Measurements from ENCODE around the gene PIK3R3.

PIK3R3 gene

DNA sequence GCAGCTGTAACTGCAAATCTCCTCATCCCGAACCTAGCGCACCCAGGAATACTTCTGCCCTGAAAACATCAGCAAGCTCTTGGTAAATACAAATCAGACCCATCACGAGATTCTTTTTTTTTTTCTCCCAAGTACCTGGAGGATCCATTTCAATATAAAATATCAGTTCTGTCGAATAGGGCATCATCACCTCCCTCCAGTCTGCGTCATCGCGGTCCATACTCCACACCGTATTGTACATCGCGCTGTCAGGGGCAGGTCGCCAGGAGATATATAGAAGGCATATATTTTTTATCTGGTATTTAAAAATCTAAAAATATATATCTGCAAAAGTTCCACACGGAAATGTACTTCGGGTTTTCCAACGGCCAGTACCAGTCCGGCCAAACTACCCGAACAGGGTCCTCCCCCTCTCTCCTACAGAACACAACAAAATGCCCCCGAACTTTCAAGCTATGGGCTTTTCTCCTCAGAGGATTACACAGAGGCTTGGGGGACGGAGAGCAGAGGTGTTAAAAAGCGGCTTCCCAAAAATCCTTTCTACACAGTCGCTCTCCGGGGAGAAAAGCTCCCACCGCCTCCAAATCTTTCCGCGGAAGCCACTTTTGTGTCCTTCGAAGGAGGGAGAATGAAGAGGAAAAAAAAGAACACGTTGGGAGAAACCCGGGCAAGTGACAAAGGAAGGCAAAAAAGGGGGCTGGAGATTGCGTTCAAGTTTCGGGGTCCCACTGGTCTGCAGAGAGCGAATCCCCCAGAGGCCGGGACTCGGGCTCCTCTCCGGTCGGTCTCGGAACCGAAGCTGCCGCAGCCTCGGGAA, 509 bp downstream of the PIK3R3 start:
- Histone ChIP-seq H3K9ac (peak overlapping the region; percentile 79), H3K79me2 (ENCODE audit: insufficient read depth, low read depth) (no peaks in the 10 kb centered on the region), H3K27ac (peak overlapping the region; percentile 83), H2AFZ (ENCODE audit: low read depth) (peak overlapping the region; percentile 72), H3K36me3 (ENCODE audit: insufficient read depth) (no peaks in the 10 kb centered on the region), H3K4me1 (ENCODE audit: low read depth, poor library complexity, severe bottlenecking) (peaks cover 43% of the 10 kb centered on the region), H3K4me3 (IDR thresholded peaks at IDR 0.05; ENCODE audit: insufficient read depth, low read depth, low read length) (no peak overlapping the region), H4K20me1 (ENCODE audit: insufficient read depth) (no peaks in the 10 kb centered on the region), H3K4me2 (peak overlapping the region; percentile 91), H3K27me3 (ENCODE audit: insufficient read depth, low read depth) (0 out of 2 replicates have a peak, but pooled peaks cover 3% of the 10 kb centered on the region)
- TF ChIP-seq, protein P1, sequence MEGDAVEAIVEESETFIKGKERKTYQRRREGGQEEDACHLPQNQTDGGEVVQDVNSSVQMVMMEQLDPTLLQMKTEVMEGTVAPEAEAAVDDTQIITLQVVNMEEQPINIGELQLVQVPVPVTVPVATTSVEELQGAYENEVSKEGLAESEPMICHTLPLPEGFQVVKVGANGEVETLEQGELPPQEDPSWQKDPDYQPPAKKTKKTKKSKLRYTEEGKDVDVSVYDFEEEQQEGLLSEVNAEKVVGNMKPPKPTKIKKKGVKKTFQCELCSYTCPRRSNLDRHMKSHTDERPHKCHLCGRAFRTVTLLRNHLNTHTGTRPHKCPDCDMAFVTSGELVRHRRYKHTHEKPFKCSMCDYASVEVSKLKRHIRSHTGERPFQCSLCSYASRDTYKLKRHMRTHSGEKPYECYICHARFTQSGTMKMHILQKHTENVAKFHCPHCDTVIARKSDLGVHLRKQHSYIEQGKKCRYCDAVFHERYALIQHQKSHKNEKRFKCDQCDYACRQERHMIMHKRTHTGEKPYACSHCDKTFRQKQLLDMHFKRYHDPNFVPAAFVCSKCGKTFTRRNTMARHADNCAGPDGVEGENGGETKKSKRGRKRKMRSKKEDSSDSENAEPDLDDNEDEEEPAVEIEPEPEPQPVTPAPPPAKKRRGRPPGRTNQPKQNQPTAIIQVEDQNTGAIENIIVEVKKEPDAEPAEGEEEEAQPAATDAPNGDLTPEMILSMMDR (conservative IDR thresholded peaks at IDR 0.05; ENCODE audit: low read depth, low read length), result no peak

DNA sequence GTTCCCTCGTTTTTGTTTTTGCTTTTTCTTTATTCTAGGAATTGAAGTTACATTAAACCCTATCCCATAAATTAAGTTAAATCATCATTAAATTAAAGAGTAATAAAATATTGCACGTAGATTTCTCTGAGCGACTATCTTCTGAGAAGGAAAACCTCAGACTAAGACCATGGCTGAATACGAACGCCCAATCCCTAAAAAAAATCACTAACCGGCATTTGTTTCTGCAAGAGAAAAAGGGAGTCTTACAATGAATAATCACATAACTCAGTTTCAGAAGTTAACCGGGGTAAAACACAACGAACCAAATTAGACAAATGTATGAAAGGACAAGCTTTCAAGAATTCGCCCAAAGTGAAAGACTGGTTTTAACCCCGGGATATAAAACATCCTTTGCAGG, 1.3 kb downstream of the PIK3R3 start:
- no peaks in the 10 kb centered on the region for H4K20me1 ChIP-seq (ENCODE audit: insufficient read depth)
- peak overlapping the region; percentile 61 for H3K4me2 ChIP-seq
- H3K27me3 ChIP-seq (ENCODE audit: insufficient read depth, low read depth), result 0 out of 2 replicates have a peak, but pooled peaks cover 3% of the 10 kb centered on the region
- H3K27ac ChIP-seq, result no peak overlapping the region
- no peaks in the 10 kb centered on the region for H3K36me3 ChIP-seq (ENCODE audit: insufficient read depth)
- TF ChIP-seq, protein P1 (conservative IDR thresholded peaks at IDR 0.05; ENCODE audit: low read depth, low read length), result no peak
- no peak overlapping the region for H2AFZ ChIP-seq (ENCODE audit: low read depth)
- no peaks in the 10 kb centered on the region for H3K79me2 ChIP-seq (ENCODE audit: insufficient read depth, low read depth)
- H3K4me1 ChIP-seq (ENCODE audit: low read depth, poor library complexity, severe bottlenecking), result peaks cover 41% of the 10 kb centered on the region
- no peak overlapping the region for H3K9ac ChIP-seq
- no peak overlapping the region for H3K4me3 ChIP-seq (IDR thresholded peaks at IDR 0.05; ENCODE audit: insufficient read depth, low read depth, low read length)

DNA sequence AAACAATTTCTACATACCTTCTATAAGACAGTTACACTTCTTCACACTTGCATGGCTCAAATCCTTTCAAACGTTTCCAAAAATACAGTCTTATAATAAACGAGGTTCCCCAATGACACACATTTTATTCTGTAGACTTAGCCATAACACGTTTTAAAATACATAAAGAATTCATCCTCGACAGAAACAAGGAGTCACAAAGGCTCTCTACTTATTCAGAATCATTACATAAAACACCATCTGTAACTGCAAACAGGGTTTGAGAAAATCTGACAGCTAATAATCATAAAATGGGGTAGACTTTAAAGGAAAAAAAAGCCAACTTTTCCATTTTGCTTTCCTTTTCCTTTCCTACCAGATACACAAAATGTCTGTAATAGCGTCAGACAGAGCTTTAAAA, 1.8 kb downstream of the PIK3R3 start:
- Histone ChIP-seq H3K27me3 (ENCODE audit: insufficient read depth, low read depth) (0 out of 2 replicates have a peak, but pooled peaks cover 3% of the 10 kb centered on the region), H3K4me3 (IDR thresholded peaks at IDR 0.05; ENCODE audit: insufficient read depth, low read depth, low read length) (no peak overlapping the region), H2AFZ (ENCODE audit: low read depth) (no peak overlapping the region), H3K27ac (no peak overlapping the region), H3K9ac (no peak overlapping the region), H3K4me2 (peak overlapping the region; percentile 61), H3K79me2 (ENCODE audit: insufficient read depth, low read depth) (no peaks in the 10 kb centered on the region), H3K4me1 (ENCODE audit: low read depth, poor library complexity, severe bottlenecking) (peaks cover 36% of the 10 kb centered on the region), H3K36me3 (ENCODE audit: insufficient read depth) (no peaks in the 10 kb centered on the region), H4K20me1 (ENCODE audit: insufficient read depth) (no peaks in the 10 kb centered on the region)
- TF ChIP-seq, protein P1 (conservative IDR thresholded peaks at IDR 0.05; ENCODE audit: low read depth, low read length), result no peak

DNA sequence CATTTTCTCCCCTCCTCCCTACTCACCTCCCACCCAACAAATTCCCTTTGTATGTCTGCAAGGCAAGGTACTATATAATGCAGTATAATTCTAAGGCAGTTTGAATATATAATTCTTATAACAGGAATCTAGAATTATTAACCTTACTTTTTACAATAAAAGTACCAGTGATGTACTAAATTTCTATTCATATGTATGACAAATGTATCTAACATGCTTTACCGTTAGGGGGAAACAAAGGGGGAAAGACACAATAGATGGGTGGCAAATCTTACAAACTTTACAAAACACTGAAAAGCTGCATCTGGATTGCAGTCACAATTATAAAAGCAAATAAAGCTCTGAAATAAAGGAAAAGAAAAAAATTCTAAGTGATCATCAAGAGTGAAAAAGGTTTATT, 2.3 kb downstream of the PIK3R3 start:
- TF ChIP-seq, protein P1 (conservative IDR thresholded peaks at IDR 0.05; ENCODE audit: low read depth, low read length), result no peak
- Histone ChIP-seq H3K4me3 (IDR thresholded peaks at IDR 0.05; ENCODE audit: insufficient read depth, low read depth, low read length) (no peak overlapping the region), H3K36me3 (ENCODE audit: insufficient read depth) (no peaks in the 10 kb centered on the region), H2AFZ (ENCODE audit: low read depth) (no peak overlapping the region), H4K20me1 (ENCODE audit: insufficient read depth) (no peaks in the 10 kb centered on the region), H3K27ac (no peak overlapping the region), H3K27me3 (ENCODE audit: insufficient read depth, low read depth) (0 out of 2 replicates have a peak, but pooled peaks cover 3% of the 10 kb centered on the region), H3K79me2 (ENCODE audit: insufficient read depth, low read depth) (no peaks in the 10 kb centered on the region), H3K9ac (no peak overlapping the region), H3K4me2 (peak overlapping the region; percentile 61; the same call in 1 of the 2 replicates), H3K4me1 (ENCODE audit: low read depth, poor library complexity, severe bottlenecking) (peaks cover 31% of the 10 kb centered on the region)

Data from KMS-11 (cell line).